PC-3 (cell line): ENCODE measurements around the gene AKAP13. TPM values are rescaled to one million over a fixed set of nuclear protein-coding genes. Genes with fewer than 3 reads are reported as not detected.

Source experiments
- ATAC-seq: fragments of 200-7000 bp; cut with Tn5 transposase; 2 replicates; pipeline ENCODE4 v1.9.1; 2020; ENCODE audit warnings: mild to moderate bottlenecking, moderate library complexity
- BruUV-seq: library from RNA; stranded (reverse); fragments of 400-500 nt; replicated peaks from 2 replicates; lab custom pipeline; 2021; lab: Mats Ljungman, UMichigan
- CTCF ChIA-PET: fragments of 300-600 bp; sonication (Branson Sonifier 250); formaldehyde crosslinking; loops from one replicate; lab custom pipeline; 2022; ENCODE audit warnings: antibody characterized with exemption; lab: Charles Lee
- POLR2A ChIA-PET: fragments of 300-600 bp; sonication (Branson Sonifier 250); formaldehyde crosslinking; loops from one replicate; lab custom pipeline; 2022; ENCODE audit warnings: antibody characterized with exemption; ENCODE audit not compliant: unreplicated experiment; lab: Charles Lee
- DNase-seq: peaks from one replicate; pipeline ENCODE4 v3.0.0-alpha.2; 2015
- H2AFZ ChIP-seq: fragments of 300-600 bp; sonication (generic); 2 replicates; pipeline ENCODE4 v1.6.0; 2016; ENCODE audit warnings: antibody characterized with exemption, low read length
- H3F3A ChIP-seq: fragments of 300-600 bp; sonication (generic); one replicate; pipeline ENCODE4 v1.6.0; 2017; ENCODE audit warnings: antibody characterized with exemption, low read length, control low read depth, mild to moderate bottlenecking; ENCODE audit not compliant: unreplicated experiment
- H3K27ac ChIP-seq: fragments of 300-600 bp; sonication (generic); 2 replicates; pipeline ENCODE4 v1.5.1; 2016; ENCODE audit warnings: mild to moderate bottlenecking, low read length
- H3K27me3 ChIP-seq: fragments of 300-600 bp; sonication (generic); 2 replicates; pipeline ENCODE4 v1.6.1; 2016; ENCODE audit warnings: low read length, mixed read lengths
- H3K36me3 ChIP-seq: fragments of 300-600 bp; sonication (generic); 2 replicates; pipeline ENCODE4 v1.6.1; 2016; ENCODE audit warnings: low read depth, mixed run types, low read length, mixed read lengths
- H3K4me1 ChIP-seq: fragments of 300-600 bp; sonication (generic); 2 replicates; pipeline ENCODE4 v1.5.1; 2016; ENCODE audit warnings: low read length; ENCODE audit not compliant: insufficient read depth
- H3K4me2 ChIP-seq: fragments of 300-600 bp; sonication (generic); 2 replicates; pipeline ENCODE4 v1.6.0; 2016; ENCODE audit warnings: low read length
- H3K4me3 ChIP-seq: fragments of 300-600 bp; sonication (generic); 2 replicates; pipeline ENCODE4 v1.5.1; 2016; ENCODE audit warnings: mild to moderate bottlenecking, low read length, mixed read lengths
- H3K79me2 ChIP-seq: fragments of 300-600 bp; sonication (generic); 2 replicates; pipeline ENCODE4 v1.6.1; 2017; ENCODE audit warnings: low read length, mixed read lengths
- H3K9ac ChIP-seq: fragments of 300-600 bp; sonication (generic); 2 replicates; pipeline ENCODE4 v1.6.0; 2016; ENCODE audit warnings: mild to moderate bottlenecking, low read length
- H3K9me2 ChIP-seq: fragments of 300-600 bp; sonication (generic); replicated peaks from 2 replicates; pipeline ENCODE4 v1.6.1; 2016; ENCODE audit warnings: mixed run types, low read length, mixed read lengths
- H3K9me3 ChIP-seq: fragments of 300-600 bp; sonication (generic); 2 replicates; pipeline ENCODE4 v1.6.1; 2016; ENCODE audit warnings: low read length, mixed read lengths
- H4K20me1 ChIP-seq: fragments of 300-600 bp; sonication (generic); 2 replicates; pipeline ENCODE4 v1.6.1; 2016; ENCODE audit warnings: low read length, mixed read lengths
- CTCF ChIP-seq: fragments of 300-600 bp; sonication (generic); conservative IDR thresholded peaks from 2 replicates; pipeline ENCODE4 v1.5.1; 2017; ENCODE audit warnings: antibody characterized with exemption, low read depth, mild to moderate bottlenecking, low read length
- EZH2 ChIP-seq: fragments of 300-600 bp; sonication (generic); IDR thresholded peaks from one replicate; pipeline ENCODE4 v1.6.1; 2017; ENCODE audit warnings: antibody characterized with exemption, mild to moderate bottlenecking, low read length; ENCODE audit not compliant: unreplicated experiment
- EZH2phosphoT487 ChIP-seq: fragments of 300-600 bp; sonication (generic); IDR thresholded peaks from 2 replicates; pipeline ENCODE4 v1.6.1; 2018; ENCODE audit warnings: mild to moderate bottlenecking, antibody characterized with exemption, low read length, borderline replicate concordance
- intact Hi-C: fragments of 100-400 bp; cut with micrococcal nuclease; formaldehyde crosslinking; loops from 2 replicates; pipeline ENCODE4 v1.9.0; 2023
- total RNA-seq: library from RNA; depleted of rRNA; stranded (reverse); fragments of >200 nt; gene quantifications from 2 replicates; pipeline ENCODE4 v1.2.3, GENCODE V29; 2014

AKAP13 gene
- total RNA-seq, 1 experiment from 2014 or later = 36.8 TPM

GRCh38 chr15:85770096-85771041 is 390.0 kb downstream of the AKAP13 start:
- no peak overlapping the region for H3K27ac ChIP-seq
- TF ChIP-seq CTCF (no peak), EZH2 (no peak), EZH2phosphoT487 (no peak)
- H3F3A ChIP-seq = no peaks in the 10 kb centered on the region
- BruUV-seq = no TSS peak
- intact Hi-C loops = no loop called here
- no peaks in the 10 kb centered on the region for H3K4me1 ChIP-seq
- no peak for DNase-seq
- no peaks in the 10 kb centered on the region for H4K20me1 ChIP-seq
- ATAC-seq = no peak; the same call in 1 of the 2 replicates
- no peaks in the 10 kb centered on the region for H3K36me3 ChIP-seq
- H3K4me2 ChIP-seq = no peak overlapping the region
- no peak overlapping the region for H3K9ac ChIP-seq
- H3K79me2 ChIP-seq = peaks cover 34% of the 10 kb centered on the region
- no peak overlapping the region for H2AFZ ChIP-seq
- H3K9me3 ChIP-seq = no peaks in the 10 kb centered on the region
- H3K27me3 ChIP-seq = no peaks in the 10 kb centered on the region
- H3K9me2 ChIP-seq = no peaks in the 10 kb centered on the region
- no peak overlapping the region for H3K4me3 ChIP-seq
- ChIA-PET CTCF (no interaction called here), POLR2A (no interaction called here)

- DNase-seq = no peak
- TF ChIP-seq EZH2 (no peak), EZH2phosphoT487 (no peak), CTCF (no peak)
- CTCF ChIA-PET = no interaction called here
- Histone ChIP-seq H3K36me3 (no peaks in the 10 kb centered on the region), H3K4me3 (no peak overlapping the region), H3K79me2 (peaks cover 37% of the 10 kb centered on the region), H3K9me2 (no peaks in the 10 kb centered on the region), H3F3A (no peaks in the 10 kb centered on the region), H3K4me1 (no peaks in the 10 kb centered on the region), H3K27ac (no peak overlapping the region), H3K9ac (no peak overlapping the region), H3K9me3 (no peaks in the 10 kb centered on the region), H4K20me1 (no peaks in the 10 kb centered on the region), H2AFZ (no peak overlapping the region), H3K27me3 (no peaks in the 10 kb centered on the region), H3K4me2 (no peak overlapping the region)
- intact Hi-C loops = no loop called here
- no peak for ATAC-seq
- no TSS peak for BruUV-seq
- POLR2A ChIA-PET = no interaction called here
Observed at GRCh38 chr15:85771271-85771670, 390.9 kb downstream of the AKAP13 start.

GRCh38 chr15:85771781-85772445 is 391.5 kb downstream of the AKAP13 start:
- Histone ChIP-seq H3K4me1 (no peaks in the 10 kb centered on the region), H3K36me3 (no peaks in the 10 kb centered on the region), H3K4me3 (no peak overlapping the region), H3K4me2 (no peak overlapping the region), H4K20me1 (no peaks in the 10 kb centered on the region), H3F3A (no peaks in the 10 kb centered on the region), H3K9me3 (no peaks in the 10 kb centered on the region), H3K9me2 (no peaks in the 10 kb centered on the region), H3K27ac (no peak overlapping the region), H2AFZ (no peak overlapping the region), H3K9ac (no peak overlapping the region), H3K27me3 (no peaks in the 10 kb centered on the region), H3K79me2 (peaks cover 38% of the 10 kb centered on the region)
- BruUV-seq = no TSS peak
- intact Hi-C loops = no loop called here
- CTCF ChIA-PET = no interaction called here
- ATAC-seq (no peak), DNase-seq (no peak)
- POLR2A ChIA-PET = no interaction called here
- TF ChIP-seq CTCF = no peak
- TF ChIP-seq EZH2 = no peak
- TF ChIP-seq EZH2phosphoT487 = no peak
